HepG2 (cell line): Measurements from ENCODE around the gene SCAI. TPM values are rescaled to one million over a fixed set of nuclear protein-coding genes. Genes with fewer than 3 reads are reported as not detected.

ENCODE experiments used
- ATAC-seq: fragments of 200-7000 bp; cut with Tn5 transposase; 3 replicates; pipeline ENCODE4 v1.9.1; 2020; ENCODE audit warnings: mild to moderate bottlenecking, moderate library complexity
- BruUV-seq: library from RNA; stranded (reverse); fragments of 400-500 nt; replicated peaks from 2 replicates; lab custom pipeline; 2021; lab: Mats Ljungman, UMichigan
- CTCF ChIA-PET: fragments of 300-600 bp; formaldehyde crosslinking; extraction: SDS; loops from one replicate; lab custom pipeline; 2021; ENCODE audit warnings: low total read pairs, inconsistent platforms, low intra/inter-chr PET ratio; lab: Yijun Ruan, JAX
- POLR2A ChIA-PET: fragments of 350-600 bp; sonication (Branson Sonifier 250); formaldehyde crosslinking; loops from one replicate; lab custom pipeline; 2020; ENCODE audit warnings: antibody characterized with exemption, inconsistent platforms; lab: Yijun Ruan, JAX
- DNase-seq: peaks from one replicate; pipeline ENCODE4 v3.0.0-alpha.2; 2015; ENCODE audit warnings: low spot score
- FAIRE-seq: peaks from 3 replicates; lab custom pipeline; 2011; peaks lifted over from hg19 to GRCh38; lab: Jason Lieb, UNC
- H2AFZ ChIP-seq: one replicate; pipeline ENCODE4 v1.6.1; 2011; ENCODE audit warnings: low read length, inconsistent platforms
- H3K27ac ChIP-seq: fragments of 300-600 bp; 3 replicates; pipeline ENCODE4 v1.8.0; 2011; ENCODE audit warnings: mixed run types, mild to moderate bottlenecking, mixed read lengths, low read length, inconsistent platforms; ENCODE audit not compliant: insufficient read depth; ENCODE audit errors: extremely low read length
- H3K27me3 ChIP-seq, 2 experiments: fragments of 200-600 bp in 1 of 2; 2 replicates in 1 of 2; 3 replicates in 1 of 2; pipeline versions ENCODE4 v1.6.0 to v1.8.0; 2011; ENCODE audit warnings: low read length in 2 of 2, mild to moderate bottlenecking in 2 of 2, moderate library complexity in 2 of 2, inconsistent platforms in 1 of 2; ENCODE audit not compliant: insufficient read depth in 2 of 2, control insufficient read depth in 1 of 2
- H3K36me3 ChIP-seq, 2 experiments: fragments of 200-600 bp in 1 of 2; replicated peaks in 1 of 2; 2 replicates in 1 of 2; 3 replicates in 1 of 2; pipeline versions ENCODE4 v1.5.1 to v1.8.0; 2011; ENCODE audit warnings: low read length in 2 of 2, inconsistent platforms in 1 of 2; ENCODE audit not compliant: insufficient read depth in 2 of 2, control insufficient read depth in 1 of 2
- H3K4me1 ChIP-seq: 2 replicates; pipeline ENCODE4 v1.5.1; 2012; ENCODE audit warnings: low read length, inconsistent platforms; ENCODE audit not compliant: insufficient read depth
- H3K4me2 ChIP-seq: 2 replicates; pipeline ENCODE4 v1.6.0; 2011; ENCODE audit warnings: low read depth, low read length, inconsistent platforms
- H3K4me3 ChIP-seq, 3 experiments: fragments of 200-600 bp in 1 of 3; sonication (generic), shearing (Covaris generic) in 1 of 3; replicated peaks in 1 of 3; 2 replicates each; pipeline ENCODE4 v1.5.1; 2011 to 2016; ENCODE audit warnings: low read length in 3 of 3, inconsistent platforms in 2 of 3, low read depth in 2 of 3, mild to moderate bottlenecking in 2 of 3, control low read depth in 1 of 3, mixed read lengths in 1 of 3; ENCODE audit not compliant: insufficient read depth in 1 of 3
- H3K79me2 ChIP-seq: one replicate; pipeline ENCODE4 v1.6.1; 2011; ENCODE audit warnings: low read length, inconsistent platforms; ENCODE audit not compliant: insufficient read depth
- H3K9ac ChIP-seq: 2 replicates; pipeline ENCODE4 v1.6.0; 2011; ENCODE audit warnings: mild to moderate bottlenecking, low read depth, low read length, inconsistent platforms; ENCODE audit not compliant: insufficient read depth
- H3K9me3 ChIP-seq: 2 replicates; pipeline ENCODE4 v1.5.1; 2012; ENCODE audit warnings: mild to moderate bottlenecking, low read length
- H4K20me1 ChIP-seq: 2 replicates; pipeline ENCODE4 v1.6.0; 2011; ENCODE audit warnings: inconsistent platforms, mild to moderate bottlenecking, low read length, moderate library complexity; ENCODE audit not compliant: insufficient read depth
- ARID3A ChIP-seq: IDR thresholded peaks from 2 replicates; pipeline ENCODE4 v1.6.1; 2012; ENCODE audit warnings: low read depth, low read length, improper control_type of control experiment
- CEBPB ChIP-seq: IDR thresholded peaks from 2 replicates; pipeline ENCODE4 v1.6.1; 2011; ENCODE audit warnings: low read depth, low read length, improper control_type of control experiment, borderline replicate concordance
- GTF3A ChIP-seq: sonication (generic); formaldehyde crosslinking; conservative IDR thresholded peaks from 2 replicates; pipeline ENCODE4 v1.4.0; 2020; ENCODE audit warnings: mild to moderate bottlenecking, missing genetic modification reagents
- IKZF1 ChIP-seq: fragments of 450-650 bp; IDR thresholded peaks from 2 replicates; pipeline ENCODE4 v1.7.1; 2016
- LCORL ChIP-seq, 2 experiments: fragments of 450-650 bp in 1 of 2; sonication (generic) in 1 of 2; formaldehyde crosslinking in 1 of 2; IDR thresholded peaks; 2 replicates each; pipeline versions ENCODE4 v1.5.0 to v1.6.1; 2017 to 2020; ENCODE audit warnings: antibody characterized with exemption in 1 of 2, missing genetic modification reagents in 1 of 2
- RXRA ChIP-seq: sonication (generic); formaldehyde crosslinking; IDR thresholded peaks from 2 replicates; pipeline ENCODE4 v1.5.1; 2020; ENCODE audit warnings: missing genetic modification reagents
- YEATS4 ChIP-seq: sonication (generic); formaldehyde crosslinking; IDR thresholded peaks from 2 replicates; pipeline ENCODE4 v1.4.0; 2020; ENCODE audit warnings: missing genetic modification reagents, borderline replicate concordance
- ZNF382 ChIP-seq: sonication (generic); formaldehyde crosslinking; IDR thresholded peaks from 2 replicates; pipeline ENCODE4 v1.5.0; 2020; ENCODE audit warnings: missing genetic modification reagents, mild to moderate bottlenecking, borderline replicate concordance
- ZNF510 ChIP-seq: sonication (generic); formaldehyde crosslinking; IDR thresholded peaks from 2 replicates; pipeline ENCODE4 v1.4.0; 2020; ENCODE audit warnings: low read depth, mild to moderate bottlenecking, missing genetic modification reagents
- ZNF530 ChIP-seq: sonication (generic); formaldehyde crosslinking; IDR thresholded peaks from 2 replicates; pipeline ENCODE4 v1.5.0; 2020; ENCODE audit warnings: low read depth, mild to moderate bottlenecking, missing genetic modification reagents
- ZNF83 ChIP-seq: sonication (generic); formaldehyde crosslinking; IDR thresholded peaks from 2 replicates; pipeline ENCODE4 v1.4.0; 2020; ENCODE audit warnings: missing genetic modification reagents, mild to moderate bottlenecking, borderline replicate concordance
- ZSCAN20 ChIP-seq: sonication (generic); formaldehyde crosslinking; IDR thresholded peaks from 2 replicates; pipeline ENCODE4 v1.4.0; 2020; ENCODE audit warnings: missing genetic modification reagents, mild to moderate bottlenecking, borderline replicate concordance
- WGBS: methylation state at CpG from one replicate; pipeline ENCODE4 v1.1.6; 2017; ENCODE audit warnings: low lambda C conversion rate; 5-methylcytosine and 5-hydroxymethylcytosine counted together
- in situ Hi-C: cut with HindIII; loops from 2 replicates; pipeline ENCODE4 v1.10.0; 2017; ENCODE audit warnings: low pct_unique_long_range_greater_than_20kb; ENCODE audit not compliant: extremely low pct_ligation_motif_present
- intact Hi-C: fragments of 100-400 bp; cut with micrococcal nuclease; formaldehyde crosslinking; loops from one replicate; pipeline ENCODE4 v1.10.0; 2022; ENCODE audit not compliant: unreplicated experiment
- polyA plus RNA-seq, 8 experiments: library from polyadenylated mRNA; depleted of rRNA in 3 of 8; stranded (reverse) in 7 of 8; unstranded in 1 of 8; fragments of >200 nt; fragmentation: Illumina TruSeq in 4 of 8; extraction: Trizol in 4 of 8; gene quantifications; 2 replicates each; pipeline versions ENCODE4 v1.2.1 to v1.2.3, GENCODE V29; 2011 to 2016; ENCODE audit warnings: low read depth in 4 of 8, missing spikeins in 1 of 8, mixed read lengths in 1 of 8; ENCODE audit not compliant: insufficient read depth in 1 of 8
- total RNA-seq, 5 experiments: library from RNA; depleted of rRNA; stranded (reverse); fragments of >200 nt; fragmentation: Illumina TruSeq; extraction: Trizol; gene quantifications; 2 replicates each; pipeline ENCODE4 v1.2.3, GENCODE V29; 2016; ENCODE audit warnings: low read depth in 1 of 5
- TF ChIP-seq, protein P1 (sequence below): sonication (generic); formaldehyde crosslinking; IDR thresholded peaks from 2 replicates; pipeline ENCODE4 v1.9.0; 2021; ENCODE audit warnings: missing genetic modification reagents, mild to moderate bottlenecking, borderline replicate concordance
- TF ChIP-seq, protein P2 (sequence below): sonication (generic); formaldehyde crosslinking; conservative IDR thresholded peaks from 2 replicates; pipeline ENCODE4 v1.8.1; 2023; ENCODE audit warnings: missing genetic modification reagents

Gene SCAI
- total and polyA plus RNA-seq, 2 of the 13 experiments (the other 11 are each of a cell fraction or from before 2014, with no cell fraction given) = 4.4 to 8.4 TPM

DNA sequence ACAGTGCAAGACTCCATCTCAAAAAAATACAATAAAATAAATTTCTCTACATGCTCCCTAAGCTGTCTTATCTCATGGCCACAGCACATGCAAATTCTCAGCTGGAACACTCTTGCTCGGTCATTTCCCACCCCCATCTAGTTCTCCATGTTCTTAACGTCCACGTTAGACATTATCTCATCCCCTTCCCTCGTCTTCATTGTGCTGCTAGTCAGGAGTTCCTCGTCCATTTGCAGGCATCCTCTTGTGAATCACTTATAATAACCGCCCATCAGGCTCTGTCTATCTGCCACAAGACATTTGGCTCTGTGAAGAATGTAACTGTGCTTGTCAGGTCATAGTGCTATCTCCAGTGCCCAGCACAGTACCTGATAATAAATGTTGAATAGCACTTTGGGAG is 169.5 kb downstream of the SCAI start:
- CTCF ChIA-PET = no interaction called here
- in situ Hi-C loops = no loop called here
- no peak overlapping the region for H3K27ac ChIP-seq
- no peak overlapping the region for H3K9ac ChIP-seq
- H4K20me1 ChIP-seq = no peaks in the 10 kb centered on the region
- no peak overlapping the region for H3K4me3 ChIP-seq
- H3K79me2 ChIP-seq = no peaks in the 10 kb centered on the region
- H3K4me2 ChIP-seq = no peak overlapping the region
- H3K9me3 ChIP-seq = no peaks in the 10 kb centered on the region
- BruUV-seq = no TSS peak
- DNase-seq = no peak
- FAIRE-seq = no peak
- no peak for TF ChIP-seq ZNF510 (CRISPR knock-in tag)
- H3K36me3 ChIP-seq = peaks cover 6 to 19% of the 10 kb centered on the region in 2 experiments; a peak in 4 of 5 replicates
- H3K27me3 ChIP-seq = no peaks in the 10 kb centered on the region
- POLR2A ChIA-PET = no interaction called here
- no peak for ATAC-seq
- H3K4me1 ChIP-seq = no peaks in the 10 kb centered on the region
- intact Hi-C loops = no loop called here
- 98% methylated on average over 6 of the region's 6 CpGs for WGBS
- no peak overlapping the region for H2AFZ ChIP-seq

DNA sequence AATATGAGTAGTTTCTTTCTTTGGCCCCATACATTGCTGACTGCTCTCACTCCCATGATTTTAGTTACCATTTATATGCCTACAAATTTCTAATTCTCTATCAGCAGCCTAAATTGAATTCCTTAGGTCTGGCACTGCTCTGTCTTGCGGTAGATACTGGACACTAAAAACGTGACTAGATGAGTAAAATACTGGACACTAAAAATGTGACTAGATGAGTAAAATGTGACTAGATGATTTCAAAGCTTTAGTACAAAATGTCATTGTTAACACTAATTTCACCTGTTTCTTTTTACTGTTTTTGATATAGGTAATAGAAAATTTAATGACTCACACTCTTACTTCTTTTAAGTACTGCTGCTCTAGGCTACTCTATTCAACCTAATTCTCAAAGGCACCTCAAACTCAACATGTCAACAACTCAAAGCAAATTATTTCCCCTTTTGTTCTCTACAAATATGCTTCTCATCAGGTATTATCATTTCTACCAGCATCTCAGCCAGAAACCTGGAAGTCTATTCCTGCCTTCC is 171.0 kb downstream of the SCAI start:
- in situ Hi-C loops = no loop called here
- Histone ChIP-seq H3K9ac (no peak overlapping the region), H3K36me3 (peaks cover 8 to 19% of the 10 kb centered on the region in 2 experiments; a peak in 4 of 5 replicates), H3K27me3 (no peaks in the 10 kb centered on the region), H3K4me3 (no peak overlapping the region), H2AFZ (no peak overlapping the region), H4K20me1 (no peaks in the 10 kb centered on the region), H3K79me2 (no peaks in the 10 kb centered on the region), H3K4me1 (no peaks in the 10 kb centered on the region), H3K27ac (no peak overlapping the region), H3K9me3 (no peaks in the 10 kb centered on the region), H3K4me2 (no peak overlapping the region)
- no TSS peak for BruUV-seq
- intact Hi-C loops = no loop called here
- no peak for ATAC-seq
- ChIA-PET POLR2A (no interaction called here), CTCF (no interaction called here)
- no peak for FAIRE-seq
- no peak for DNase-seq
- 98% methylated on average over 2 of the region's 2 CpGs for WGBS
- no peak for TF ChIP-seq ZSCAN20
- TF ChIP-seq, protein P1, sequence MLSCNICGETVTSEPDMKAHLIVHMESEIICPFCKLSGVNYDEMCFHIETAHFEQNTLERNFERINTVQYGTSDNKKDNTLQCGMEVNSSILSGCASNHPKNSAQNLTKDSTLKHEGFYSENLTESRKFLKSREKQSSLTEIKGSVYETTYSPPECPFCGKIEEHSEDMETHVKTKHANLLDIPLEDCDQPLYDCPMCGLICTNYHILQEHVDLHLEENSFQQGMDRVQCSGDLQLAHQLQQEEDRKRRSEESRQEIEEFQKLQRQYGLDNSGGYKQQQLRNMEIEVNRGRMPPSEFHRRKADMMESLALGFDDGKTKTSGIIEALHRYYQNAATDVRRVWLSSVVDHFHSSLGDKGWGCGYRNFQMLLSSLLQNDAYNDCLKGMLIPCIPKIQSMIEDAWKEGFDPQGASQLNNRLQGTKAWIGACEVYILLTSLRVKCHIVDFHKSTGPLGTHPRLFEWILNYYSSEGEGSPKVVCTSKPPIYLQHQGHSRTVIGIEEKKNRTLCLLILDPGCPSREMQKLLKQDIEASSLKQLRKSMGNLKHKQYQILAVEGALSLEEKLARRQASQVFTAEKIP (CRISPR knock-in tag) = no peak
- no peak for TF ChIP-seq IKZF1
- TF ChIP-seq CEBPB = no peak
- TF ChIP-seq RXRA (CRISPR knock-in tag) = no peak
- TF ChIP-seq, protein P2, sequence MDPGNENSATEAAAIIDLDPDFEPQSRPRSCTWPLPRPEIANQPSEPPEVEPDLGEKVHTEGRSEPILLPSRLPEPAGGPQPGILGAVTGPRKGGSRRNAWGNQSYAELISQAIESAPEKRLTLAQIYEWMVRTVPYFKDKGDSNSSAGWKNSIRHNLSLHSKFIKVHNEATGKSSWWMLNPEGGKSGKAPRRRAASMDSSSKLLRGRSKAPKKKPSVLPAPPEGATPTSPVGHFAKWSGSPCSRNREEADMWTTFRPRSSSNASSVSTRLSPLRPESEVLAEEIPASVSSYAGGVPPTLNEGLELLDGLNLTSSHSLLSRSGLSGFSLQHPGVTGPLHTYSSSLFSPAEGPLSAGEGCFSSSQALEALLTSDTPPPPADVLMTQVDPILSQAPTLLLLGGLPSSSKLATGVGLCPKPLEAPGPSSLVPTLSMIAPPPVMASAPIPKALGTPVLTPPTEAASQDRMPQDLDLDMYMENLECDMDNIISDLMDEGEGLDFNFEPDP = no peak
- no peak for TF ChIP-seq ZNF83 (CRISPR knock-in tag)
- TF ChIP-seq YEATS4 (CRISPR knock-in tag) = no peak
- no peak for TF ChIP-seq ARID3A
- no peak for TF ChIP-seq ZNF382 (CRISPR knock-in tag)
- TF ChIP-seq LCORL (IDR thresholded peaks at IDR 0.05) = no peak
- no peak for TF ChIP-seq LCORL (CRISPR knock-in tag; IDR thresholded peaks at IDR 0.05)
- TF ChIP-seq GTF3A (CRISPR knock-in tag) = no peak
- no peak for TF ChIP-seq ZNF530 (CRISPR knock-in tag)
